GM18858 (cell line): ENCODE results near the gene ELAVL1.

Source experiments
- ATAC-seq: cut with Tn5 transposase; IDR thresholded peaks from one replicate; pipeline ENCODE4 v1.9.1; 2021; ENCODE audit not compliant: unreplicated experiment

Gene ELAVL1

DNA sequence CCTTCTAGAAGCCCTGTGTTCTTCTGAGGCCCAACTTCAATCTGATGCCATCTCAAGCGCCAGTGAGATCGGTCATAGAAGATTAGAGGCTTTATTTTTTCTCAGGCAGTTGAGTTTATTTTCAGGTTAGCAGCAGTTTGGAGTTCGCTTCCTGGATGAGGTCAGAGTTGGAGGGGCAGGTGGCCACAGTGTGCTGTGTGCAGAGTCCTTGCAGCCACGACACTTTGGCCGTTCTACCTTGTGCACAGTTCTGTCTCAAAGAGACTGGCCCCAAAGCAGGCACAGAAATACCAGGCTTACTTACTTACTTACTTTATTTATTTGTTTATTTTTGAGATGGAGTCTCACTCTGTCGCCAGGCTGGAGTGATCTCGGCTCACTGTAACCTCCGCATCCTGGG lies 15.9 kb upstream of the ELAVL1 start:
- no peak for ATAC-seq

DNA sequence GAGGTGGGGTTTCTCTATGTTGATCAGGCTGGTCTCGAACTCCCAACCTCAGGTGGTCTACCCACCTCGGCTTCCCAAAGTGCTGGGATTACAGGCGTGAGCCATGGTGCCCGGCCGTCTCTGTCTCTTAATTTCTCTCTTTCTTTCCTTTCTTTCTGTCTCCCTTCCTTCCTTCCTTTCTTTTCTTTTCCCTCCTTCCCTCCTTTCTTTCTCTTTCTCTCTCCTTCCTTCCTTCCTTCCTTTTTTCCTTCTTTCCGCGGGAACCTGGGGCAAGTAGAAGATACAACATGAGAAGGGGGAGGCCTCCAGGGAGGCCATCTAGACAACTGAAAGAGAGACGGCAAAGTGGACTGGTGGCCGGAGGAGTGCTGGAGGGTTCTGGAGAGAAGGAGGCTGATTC lies 15.2 kb upstream of the ELAVL1 start:
- ATAC-seq, result no peak

DNA sequence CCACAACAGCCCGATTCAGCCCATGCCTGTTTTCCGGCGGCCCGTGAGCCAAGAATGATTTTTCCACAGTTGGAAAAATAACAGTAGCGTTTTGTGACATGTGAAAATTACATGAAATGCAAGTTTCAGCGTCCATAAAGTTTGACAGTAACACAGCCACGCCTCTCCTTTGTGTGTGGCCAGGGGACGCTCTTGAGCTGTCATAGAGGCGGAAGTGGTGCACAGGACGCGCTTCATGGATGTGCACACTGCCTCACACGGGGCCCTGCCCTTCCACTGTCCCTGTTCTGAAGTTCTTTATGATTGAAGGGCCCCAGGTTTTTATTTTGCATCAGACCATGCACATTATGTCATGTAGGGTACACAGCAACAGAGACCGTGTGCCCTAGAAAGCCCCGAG lies 12.4 kb upstream of the ELAVL1 start:
- no peak for ATAC-seq

DNA sequence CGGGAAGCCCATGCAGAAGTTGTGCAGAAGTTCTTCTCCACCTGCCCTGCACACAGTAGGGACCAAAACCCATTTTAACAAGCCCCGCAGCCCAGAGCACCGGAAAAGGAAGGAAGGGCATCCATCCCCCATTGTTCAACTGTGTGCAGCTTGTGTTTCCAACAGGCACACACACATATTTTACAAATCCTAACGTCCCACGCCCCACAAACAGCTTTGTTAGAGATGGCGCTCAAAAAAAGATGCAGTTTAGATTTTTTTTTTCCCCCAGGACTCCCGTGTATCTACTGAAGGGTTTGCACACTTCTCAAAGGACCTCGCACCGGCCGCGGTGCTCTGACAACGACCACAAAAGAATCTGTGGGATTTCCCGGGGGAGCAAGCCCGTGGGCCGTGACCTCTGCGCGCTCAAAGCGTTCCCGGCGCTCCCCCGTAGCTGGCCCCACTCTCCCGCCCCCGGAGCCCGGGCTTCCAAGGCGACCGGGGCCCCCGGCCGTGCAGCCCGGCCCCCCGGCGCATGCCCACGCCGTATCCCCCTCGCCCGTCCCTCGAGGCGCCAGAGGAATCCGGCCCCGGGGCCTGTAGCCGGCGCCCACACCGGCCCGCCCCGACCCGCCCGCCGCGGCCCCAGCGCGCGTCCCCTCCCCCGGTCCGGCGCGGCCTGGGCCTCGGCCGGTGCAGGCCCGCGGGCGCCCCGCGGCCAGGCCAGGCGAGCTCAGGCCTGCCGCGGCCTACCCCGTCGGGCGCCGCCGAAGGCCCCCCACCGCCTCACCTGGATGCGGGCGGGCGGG lies 523 bp downstream of the ELAVL1 start:
- ATAC-seq, result peak; percentile 13

DNA sequence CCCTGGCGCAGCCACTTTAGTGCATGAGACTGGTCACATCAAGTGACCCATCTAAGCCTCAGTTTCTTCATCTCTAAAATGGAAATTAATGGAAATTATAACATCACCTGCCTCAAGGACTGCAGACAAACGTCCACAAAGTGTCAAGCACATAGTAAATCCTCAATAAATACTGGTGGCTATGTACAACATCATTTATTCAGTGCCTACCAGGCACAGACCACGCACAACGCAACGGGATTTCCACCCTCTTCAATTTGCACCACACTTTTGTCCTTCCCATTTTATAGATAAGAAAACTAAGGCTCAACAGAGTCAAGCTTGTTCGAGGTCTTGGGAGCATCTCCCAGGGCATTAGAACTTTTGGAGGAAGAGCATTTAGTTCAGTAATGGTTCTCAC lies 1.4 kb downstream of the ELAVL1 start:
- ATAC-seq, result no peak

DNA sequence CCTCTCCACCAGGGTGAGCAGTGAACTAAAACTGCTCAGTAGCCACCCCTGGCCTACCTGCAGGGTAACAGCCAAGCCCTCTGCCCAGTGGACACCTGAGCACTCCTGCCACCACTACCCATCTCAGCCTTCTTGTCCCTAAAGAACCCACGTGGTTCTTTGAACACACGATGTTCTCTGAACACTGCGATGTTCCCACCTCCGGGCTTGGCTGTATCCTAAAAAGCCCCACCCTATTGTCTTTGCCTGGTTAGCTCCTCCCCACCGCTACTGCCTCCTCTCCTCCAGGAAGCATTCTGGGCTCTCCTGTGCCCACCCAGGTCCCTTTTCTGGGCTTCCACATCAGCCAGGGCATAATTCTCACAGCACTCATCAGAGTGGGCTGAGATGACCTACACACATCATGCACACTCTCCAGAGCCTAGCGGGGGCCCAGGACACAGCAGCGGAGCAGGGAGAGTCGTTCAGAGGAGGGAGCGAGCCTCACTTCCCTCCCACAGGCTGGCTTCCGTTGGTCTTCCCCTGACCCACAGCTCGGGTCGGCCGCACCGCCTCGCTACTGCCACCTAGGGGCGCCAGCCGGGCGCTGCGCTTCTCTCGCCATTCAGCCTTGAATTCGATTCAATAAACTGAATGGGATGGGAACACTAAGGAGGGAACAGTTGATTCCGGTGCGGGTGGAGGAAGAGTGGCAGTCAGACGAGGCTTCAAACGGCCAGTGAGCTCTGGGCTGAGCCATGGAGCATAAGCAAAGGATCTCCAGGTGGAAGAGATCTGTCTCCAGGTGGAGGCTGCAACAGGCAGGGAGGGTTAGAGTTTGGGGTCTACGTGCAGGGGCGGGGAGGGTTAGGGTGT lies 3.2 kb downstream of the ELAVL1 start:
- ATAC-seq, result no peak

DNA sequence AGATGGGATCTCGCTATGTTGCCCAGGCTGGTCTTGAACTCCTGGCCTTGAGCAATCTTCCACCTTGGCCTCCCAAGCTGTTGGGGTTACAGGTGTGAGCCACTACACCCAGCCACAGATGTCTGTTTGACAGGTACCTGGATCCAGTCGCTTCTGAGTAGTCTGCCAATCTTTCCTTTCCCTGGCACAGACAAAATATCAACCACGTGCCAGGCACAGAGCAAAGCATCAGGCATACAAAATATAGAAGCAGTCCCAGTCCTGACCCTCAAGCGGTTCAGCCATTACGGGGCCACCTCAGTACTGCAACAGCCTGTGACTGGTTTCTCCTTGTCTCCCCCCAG lies 3.8 kb downstream of the ELAVL1 start:
- no peak for ATAC-seq

DNA sequence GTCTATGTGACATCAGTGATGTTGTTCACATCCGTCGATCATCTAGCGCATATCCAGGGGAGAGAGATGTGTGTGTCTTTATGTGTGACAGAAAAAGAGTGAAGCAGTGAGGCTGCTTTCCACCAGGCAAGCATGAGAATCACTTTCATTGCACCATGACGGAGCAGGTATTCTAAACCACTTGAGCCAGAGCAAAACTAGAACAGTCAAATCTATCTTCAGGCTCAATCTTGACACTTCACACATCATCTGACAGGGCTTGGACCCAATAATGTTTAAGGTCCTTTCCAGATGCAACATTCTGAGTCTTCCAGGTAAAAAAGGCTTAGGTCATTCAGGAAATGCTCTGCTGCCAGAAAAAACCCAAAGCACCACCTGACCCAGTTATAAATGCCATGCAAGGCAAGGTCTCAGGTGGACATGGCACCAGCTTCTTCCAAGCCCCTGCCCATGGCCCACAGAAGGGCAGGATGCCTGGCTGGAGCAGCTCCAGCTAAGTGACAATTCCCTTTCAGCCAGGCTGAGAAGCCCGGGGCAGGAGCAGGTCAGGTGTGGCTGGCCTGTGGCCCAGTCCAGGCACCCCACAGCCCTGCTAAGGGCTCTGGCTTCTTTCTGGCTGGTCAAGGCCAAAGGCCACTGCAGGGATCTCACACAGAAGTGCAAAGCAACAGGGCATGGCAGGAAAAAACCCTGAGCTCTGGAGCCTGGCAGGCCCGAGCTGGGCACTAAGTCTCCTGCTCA lies 5.0 kb downstream of the ELAVL1 start:
- ATAC-seq, result no peak

DNA sequence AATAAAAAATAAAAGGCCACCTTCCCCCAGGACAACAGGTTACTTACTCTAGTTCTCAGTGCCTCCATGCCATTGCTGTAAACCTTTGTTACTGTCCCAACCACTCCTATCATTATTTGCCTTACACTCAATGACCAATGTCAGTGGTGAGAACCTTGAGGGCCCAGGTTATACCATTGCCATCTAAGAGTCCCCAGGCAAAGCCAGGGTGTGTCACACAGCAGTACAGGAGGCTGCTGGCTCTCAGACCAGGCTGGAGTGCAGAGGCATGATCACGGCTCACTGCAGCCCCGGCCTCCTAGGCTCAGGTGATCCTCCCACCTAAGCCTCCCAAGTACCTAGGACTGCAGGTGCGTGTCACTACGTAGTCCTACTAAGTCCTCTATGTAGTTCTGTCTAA lies 6.1 kb downstream of the ELAVL1 start:
- ATAC-seq, result no peak

DNA sequence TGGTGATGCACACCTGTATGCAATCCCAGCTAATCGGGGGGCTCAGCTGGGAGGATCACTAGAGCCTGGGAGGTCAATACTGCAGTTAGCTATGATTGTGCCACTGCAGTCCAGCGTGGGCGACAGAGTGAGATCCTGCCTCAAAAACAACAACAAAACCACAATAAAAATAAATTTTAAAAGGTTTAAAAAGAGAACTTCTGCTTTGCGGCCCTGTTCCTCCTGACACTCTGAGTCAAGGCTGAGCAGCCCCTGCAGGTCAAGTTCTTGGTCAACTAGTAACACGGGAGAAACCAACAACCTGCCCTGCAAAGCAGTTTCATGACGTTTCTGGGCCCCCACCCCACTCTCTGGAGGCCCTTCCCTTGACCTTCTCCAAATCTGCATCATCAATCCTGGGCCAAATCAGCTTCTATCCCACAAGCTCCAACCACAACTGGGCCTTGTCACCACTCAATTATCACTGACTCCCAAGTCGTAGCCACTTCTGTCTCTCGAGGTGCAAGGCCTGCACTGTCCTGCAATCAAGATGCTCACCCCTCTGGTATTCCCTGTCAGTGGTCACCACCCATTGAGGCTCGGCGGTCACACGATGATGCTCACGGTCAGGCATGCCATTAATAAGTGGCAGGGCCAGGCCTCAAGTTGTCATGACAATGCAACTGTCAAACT lies 7.5 kb downstream of the ELAVL1 start:
- no peak for ATAC-seq

DNA sequence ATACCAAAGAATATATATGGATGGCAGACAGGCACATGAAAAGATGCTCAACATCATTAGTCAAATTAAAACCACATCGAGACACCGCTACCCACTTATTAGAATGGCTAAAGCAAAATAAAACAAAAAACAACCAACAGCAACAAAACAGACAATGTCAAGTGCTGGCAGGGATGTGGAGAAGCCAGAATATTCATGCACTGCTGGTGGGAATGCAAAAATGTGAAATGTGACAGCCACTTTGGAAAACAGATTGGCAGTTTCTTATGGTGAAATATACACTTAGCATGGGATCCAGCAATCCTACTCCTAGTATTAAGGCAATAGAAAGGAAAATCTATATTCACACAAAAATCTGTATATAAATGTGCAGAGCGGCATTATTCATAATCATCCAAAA lies 8.6 kb downstream of the ELAVL1 start:
- no peak for ATAC-seq

DNA sequence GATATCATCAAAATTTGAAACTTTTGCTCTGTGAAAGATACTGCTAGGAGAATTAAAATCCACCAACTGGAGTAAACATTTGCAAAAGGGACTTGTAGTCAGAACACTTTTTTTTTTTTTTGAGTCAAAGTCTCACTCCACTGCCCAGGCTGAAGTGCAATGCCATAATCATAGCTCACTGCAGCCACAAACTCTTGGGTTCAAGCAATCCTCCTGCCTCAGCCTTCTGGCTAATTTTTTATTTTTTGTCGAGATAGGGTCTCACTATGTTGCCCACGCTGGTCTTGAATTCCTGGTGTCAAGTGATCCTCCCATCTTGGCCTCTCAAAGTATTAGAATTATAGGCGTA lies 9.7 kb downstream of the ELAVL1 start:
- ATAC-seq, result no peak

DNA sequence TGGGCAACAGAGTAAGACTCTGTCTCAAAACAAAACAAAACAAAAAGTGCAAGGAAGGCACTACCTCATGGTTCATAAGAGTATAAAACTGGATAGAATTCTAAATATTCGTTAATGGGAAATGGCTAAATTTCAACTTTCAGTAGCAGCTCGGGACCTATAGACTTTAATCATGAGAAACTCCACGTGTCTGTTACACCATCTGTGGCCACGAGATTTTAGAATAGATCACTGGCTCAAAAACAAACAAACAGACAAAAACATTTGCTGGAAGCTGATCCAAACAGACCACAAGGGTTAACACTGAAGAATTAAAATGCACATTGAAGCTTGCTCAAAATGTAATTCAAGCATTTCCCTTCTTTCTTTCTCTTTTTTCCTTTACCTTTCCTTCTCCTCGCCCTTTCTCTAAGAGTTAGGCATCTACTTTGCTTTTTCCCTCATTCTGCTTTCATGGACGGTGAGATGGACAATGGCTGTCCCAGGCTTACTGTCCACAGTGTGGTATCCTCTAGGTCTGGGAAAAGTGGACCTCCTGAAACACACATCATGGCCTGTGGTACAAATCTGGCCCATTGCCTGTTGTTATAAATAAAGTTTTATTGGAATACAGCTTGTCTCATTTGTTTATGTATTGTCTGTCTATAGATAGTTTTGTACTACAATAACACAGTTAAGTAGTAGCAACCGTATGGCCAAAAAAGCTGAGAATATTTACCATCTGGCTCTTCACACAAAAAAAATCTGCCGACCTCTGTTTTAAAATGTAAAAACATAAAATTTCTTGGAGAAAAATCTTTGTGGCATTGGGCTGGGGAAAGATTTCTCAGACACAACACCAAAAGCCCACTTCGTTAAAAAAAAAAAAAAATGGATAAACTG lies 10.3 kb downstream of the ELAVL1 start:
- ATAC-seq, result no peak

DNA sequence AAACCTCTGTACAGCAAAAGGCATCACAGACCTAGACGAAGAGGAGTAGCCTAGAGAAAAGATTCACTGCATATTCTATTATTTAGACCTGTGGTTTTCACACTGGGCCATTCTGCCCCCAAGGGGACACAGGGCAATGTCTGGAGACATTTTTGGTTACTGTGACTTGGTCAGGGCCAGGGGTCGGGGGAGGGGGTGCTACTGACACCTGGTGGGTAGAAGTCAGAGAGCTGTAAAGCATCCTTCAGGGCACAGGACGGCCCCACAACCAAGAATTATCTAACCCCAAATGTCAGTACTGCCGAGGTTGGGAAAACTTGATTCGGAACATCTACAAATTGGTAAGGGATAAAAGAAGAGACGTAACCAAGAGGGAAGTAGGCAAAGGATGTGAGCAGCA lies 11.3 kb downstream of the ELAVL1 start:
- no peak for ATAC-seq

DNA sequence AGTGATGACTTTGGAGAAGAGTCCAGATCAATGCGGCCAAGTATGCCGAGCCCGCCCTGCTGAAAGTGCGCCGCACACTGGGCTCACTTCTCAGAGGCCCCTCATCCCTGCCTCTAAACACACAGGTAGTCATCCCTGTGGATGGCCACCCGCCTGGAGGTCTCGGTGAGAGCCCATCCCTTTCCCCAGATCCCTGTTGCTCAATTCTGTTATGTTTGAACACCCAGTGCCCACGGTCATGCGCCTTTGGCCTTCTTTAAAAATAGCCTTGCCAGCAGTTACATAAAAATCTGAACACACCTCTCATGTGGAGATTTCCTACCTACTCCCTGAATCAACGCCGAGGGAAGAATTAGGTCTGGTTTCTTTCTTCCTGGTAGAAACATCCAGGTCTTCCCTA lies 11.9 kb downstream of the ELAVL1 start:
- ATAC-seq, result no peak

DNA sequence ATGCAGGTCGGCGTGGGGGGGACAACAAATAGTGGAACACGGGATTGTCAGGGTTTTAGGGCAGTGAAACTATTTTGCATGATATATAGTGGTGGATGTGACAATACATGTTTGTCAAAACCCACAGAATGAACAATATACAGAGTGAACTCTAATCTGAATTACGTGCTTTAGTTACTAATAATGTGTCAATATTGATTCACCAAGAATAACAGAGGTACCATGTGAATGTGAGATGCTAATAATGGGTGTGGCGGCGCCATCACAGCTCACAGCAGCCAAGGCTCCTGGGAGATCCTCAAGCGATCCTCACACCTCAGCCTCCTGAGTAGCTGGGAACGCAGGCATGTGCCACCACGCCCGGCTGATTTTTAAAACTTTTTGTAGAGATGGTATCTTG lies 12.9 kb downstream of the ELAVL1 start:
- ATAC-seq, result no peak

DNA sequence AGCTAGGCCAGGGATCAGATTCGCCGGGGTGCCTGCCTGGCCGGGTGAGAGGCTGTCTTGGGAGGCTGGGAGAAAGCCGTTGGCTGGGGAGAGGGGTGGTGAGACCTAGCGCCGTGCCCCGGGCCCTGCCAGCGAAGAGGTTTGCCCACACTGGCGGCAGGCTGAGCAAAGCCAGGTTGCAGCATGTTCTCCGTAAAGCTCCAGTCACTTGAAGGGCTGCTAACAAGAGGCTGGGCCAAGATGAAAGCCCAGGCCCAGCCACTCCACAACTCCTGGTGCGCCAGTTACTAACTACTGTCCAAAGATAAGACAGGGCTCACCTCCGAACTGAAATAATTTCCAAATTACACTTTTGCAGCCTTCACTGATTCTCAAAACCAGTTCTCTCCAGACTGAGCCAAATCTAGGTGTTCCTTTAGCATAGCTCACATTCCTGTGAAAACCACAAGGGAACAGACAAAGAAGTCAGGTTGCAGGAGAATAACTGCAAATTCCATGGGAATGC lies 16.3 kb downstream of the ELAVL1 start:
- ATAC-seq, result no peak

DNA sequence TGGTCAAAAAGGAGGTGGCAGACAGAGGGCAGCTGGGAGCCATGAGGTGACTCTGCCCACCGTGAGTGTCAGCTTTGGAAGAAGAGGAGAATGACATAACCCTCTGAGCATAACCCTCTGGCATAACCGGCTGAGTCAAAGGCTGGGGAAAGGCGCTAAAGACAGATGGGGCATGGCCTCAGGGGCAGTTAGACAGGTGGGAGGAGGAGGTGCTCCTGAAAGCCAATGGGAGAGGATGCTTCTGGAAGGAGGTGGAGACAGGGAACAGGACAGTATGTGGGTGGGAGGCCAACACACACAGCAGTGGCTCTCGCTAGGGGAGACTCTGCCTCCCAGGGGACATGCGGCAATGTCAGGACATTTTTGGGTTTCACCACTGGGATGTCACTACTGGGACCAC lies 17.1 kb downstream of the ELAVL1 start:
- no peak for ATAC-seq

DNA sequence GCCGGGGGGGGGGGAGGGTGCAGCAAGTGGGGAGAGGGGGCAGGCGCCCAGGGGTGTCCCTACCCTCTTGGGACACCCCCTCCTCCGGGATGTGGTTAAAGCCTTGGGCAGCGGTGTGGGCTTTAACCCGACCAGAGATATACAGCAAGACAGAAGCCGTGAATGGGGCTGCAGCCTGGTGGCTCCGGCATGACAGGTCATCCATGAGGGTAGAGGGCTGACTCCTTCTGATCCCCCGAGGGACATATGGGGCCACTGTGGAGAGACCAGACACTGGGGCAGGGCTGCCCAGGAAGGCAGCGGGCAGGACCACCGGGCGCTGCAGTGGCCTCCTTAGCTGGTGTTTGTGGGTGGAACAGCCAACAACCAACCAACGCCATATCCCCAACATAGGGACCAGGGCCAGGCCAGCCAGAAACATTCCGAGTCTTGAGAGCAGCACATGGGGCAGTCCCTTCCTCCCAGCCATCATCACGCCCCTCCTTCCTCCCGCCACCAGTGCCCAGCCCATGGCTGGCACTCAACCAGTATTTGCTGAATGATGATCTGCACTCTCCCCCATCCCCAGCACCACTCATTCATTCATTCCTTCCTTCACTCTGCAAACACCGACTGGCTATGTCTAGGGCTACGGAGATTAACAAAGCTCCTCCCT lies 18.2 kb downstream of the ELAVL1 start:
- no peak for ATAC-seq
